ENCODE results near the gene OR13C5.

DNA sequence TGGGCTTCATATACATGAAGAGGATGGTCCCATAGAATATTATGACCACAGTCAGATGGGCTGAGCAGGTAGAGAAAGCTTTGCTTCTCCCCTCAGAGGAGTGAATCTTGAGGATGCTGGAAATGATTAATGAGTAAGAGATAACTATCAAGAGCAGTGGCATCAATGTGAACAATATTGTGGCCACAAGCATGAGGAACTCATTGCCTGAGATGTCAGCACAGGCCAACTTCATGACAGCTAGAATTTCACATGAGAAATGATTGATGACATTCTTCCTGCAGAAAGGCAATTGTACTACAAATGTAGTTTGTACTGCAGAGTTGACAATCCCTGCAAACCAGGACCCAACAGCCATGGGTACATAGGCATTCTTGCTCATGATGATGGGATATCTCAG is 18.2 kb upstream of the OR13C5 start:
- no peak for TF ChIP-seq POLR2AphosphoS5 (IDR thresholded peaks at IDR 0.05)
- TF ChIP-seq POLR2A (IDR thresholded peaks at IDR 0.05), result no peak
- TF ChIP-seq, protein P1, sequence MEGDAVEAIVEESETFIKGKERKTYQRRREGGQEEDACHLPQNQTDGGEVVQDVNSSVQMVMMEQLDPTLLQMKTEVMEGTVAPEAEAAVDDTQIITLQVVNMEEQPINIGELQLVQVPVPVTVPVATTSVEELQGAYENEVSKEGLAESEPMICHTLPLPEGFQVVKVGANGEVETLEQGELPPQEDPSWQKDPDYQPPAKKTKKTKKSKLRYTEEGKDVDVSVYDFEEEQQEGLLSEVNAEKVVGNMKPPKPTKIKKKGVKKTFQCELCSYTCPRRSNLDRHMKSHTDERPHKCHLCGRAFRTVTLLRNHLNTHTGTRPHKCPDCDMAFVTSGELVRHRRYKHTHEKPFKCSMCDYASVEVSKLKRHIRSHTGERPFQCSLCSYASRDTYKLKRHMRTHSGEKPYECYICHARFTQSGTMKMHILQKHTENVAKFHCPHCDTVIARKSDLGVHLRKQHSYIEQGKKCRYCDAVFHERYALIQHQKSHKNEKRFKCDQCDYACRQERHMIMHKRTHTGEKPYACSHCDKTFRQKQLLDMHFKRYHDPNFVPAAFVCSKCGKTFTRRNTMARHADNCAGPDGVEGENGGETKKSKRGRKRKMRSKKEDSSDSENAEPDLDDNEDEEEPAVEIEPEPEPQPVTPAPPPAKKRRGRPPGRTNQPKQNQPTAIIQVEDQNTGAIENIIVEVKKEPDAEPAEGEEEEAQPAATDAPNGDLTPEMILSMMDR (IDR thresholded peaks at IDR 0.05 in 8 of 11, conservative IDR thresholded peaks at IDR 0.05 in 3 of 11), result no peak
